Measurements from ENCODE around the gene ENTPD3. TPM values are rescaled to one million over a fixed set of nuclear protein-coding genes. Genes with fewer than 3 reads are reported as not detected.

ENTPD3 gene
- total RNA-seq, 4 donors from 2014 or later: 0.88 to 4.9 (median 2.1) TPM

- intact Hi-C loops (cut with DNase I; ENCODE audit: low total_unique reads): loop anchor here (10.0 kb wide), 1 partner anchor 138 kb away; no protein-coding TSS in a partner anchor
- no peak for DNase-seq
- Histone ChIP-seq H3K27ac (peak overlapping the region; percentile 90 to 94), H3K9me3 (no peaks in the 10 kb centered on the region), H3K36me3 (no peaks in the 10 kb centered on the region), H3K27me3 (no peaks in the 10 kb centered on the region), H3K4me3 (peak overlapping the region; percentile 67 to 90), H3K4me1 (peaks cover 3% of the 10 kb centered on the region in 2 donors)
- no peak for TF ChIP-seq CTCF (IDR thresholded peaks at IDR 0.05)
- no peak for TF ChIP-seq POLR2A (IDR thresholded peaks at IDR 0.05)
Observed at GRCh38 chr3:40452562-40452875, 65.5 kb downstream of the ENTPD3 start.

- TF ChIP-seq CTCF (IDR thresholded peaks at IDR 0.05) (peak in 1 of 4 experiments; percentile 8), POLR2A (IDR thresholded peaks at IDR 0.05) (peak; percentile 31 to 39)
- H3K27me3 ChIP-seq: no peaks in the 10 kb centered on the region
- no peaks in the 10 kb centered on the region for H3K9me3 ChIP-seq
- peak overlapping the region; percentile 90 to 94 for H3K27ac ChIP-seq
- H3K4me1 ChIP-seq: peaks cover 5% of the 10 kb centered on the region in 2 donors
- intact Hi-C loops (cut with DNase I; ENCODE audit: low total_unique reads): loop anchor here (10.0 kb wide), 1 partner anchor 138 kb away; no protein-coding TSS in a partner anchor
- H3K4me3 ChIP-seq: peak overlapping the region; percentile 67 to 90
- H3K36me3 ChIP-seq: no peaks in the 10 kb centered on the region
- peak; percentile 97 to 98 for DNase-seq
Observed at GRCh38 chr3:40452876-40453730, 66.1 kb downstream of the ENTPD3 start.

- Histone ChIP-seq H3K27me3 (no peaks in the 10 kb centered on the region), H3K4me3 (no peak overlapping the region), H3K4me1 (peaks cover 10 to 11% of the 10 kb centered on the region in 2 donors), H3K27ac (peak overlapping the region; percentile 90 to 94), H3K36me3 (no peaks in the 10 kb centered on the region), H3K9me3 (no peaks in the 10 kb centered on the region)
- no peak for DNase-seq
- no peak for TF ChIP-seq POLR2A (IDR thresholded peaks at IDR 0.05)
- no peak for TF ChIP-seq CTCF (IDR thresholded peaks at IDR 0.05)
- intact Hi-C loops (cut with DNase I; ENCODE audit: low total_unique reads): loop anchor here (10.0 kb wide), 1 partner anchor 139 kb away; no protein-coding TSS in a partner anchor
Observed at GRCh38 chr3:40453933-40454332, 66.9 kb downstream of the ENTPD3 start.

GRCh38 chr3:40455328-40455727, 68.3 kb downstream of the ENTPD3 start:
- no peaks in the 10 kb centered on the region for H3K9me3 ChIP-seq
- TF ChIP-seq POLR2A (IDR thresholded peaks at IDR 0.05): no peak
- no peak for TF ChIP-seq CTCF (IDR thresholded peaks at IDR 0.05)
- intact Hi-C loops (cut with DNase I; ENCODE audit: low total_unique reads): loop anchor here (10.0 kb wide), 1 partner anchor 141 kb away; no protein-coding TSS in a partner anchor
- H3K36me3 ChIP-seq: no peaks in the 10 kb centered on the region
- no peak overlapping the region for H3K4me3 ChIP-seq
- no peak overlapping the region for H3K27ac ChIP-seq
- no peaks in the 10 kb centered on the region for H3K27me3 ChIP-seq
- DNase-seq: no peak
- H3K4me1 ChIP-seq: peaks cover 11 to 12% of the 10 kb centered on the region in 2 donors
